GM19099 (cell line): ENCODE measurements around the gene CTXN3.

ENCODE experiments used
- POLR2A ChIP-seq: IDR thresholded peaks from 3 replicates; pipeline ENCODE4 v1.6.1; 2011; ENCODE audit warnings: low read depth; ENCODE audit not compliant: insufficient read length; ENCODE audit errors: extremely low read depth

The CTXN3 gene

GRCh38 chr5:127707209-127707608 lies 58.3 kb downstream of the CTXN3 start:
- TF ChIP-seq POLR2A, result no peak
